Measurements from ENCODE around the gene ARPC4.
"Not testable (repeated sequence)": the region's sequence is repeated elsewhere in the genome, so short reads cannot be mapped to it uniquely, and the experiment has no call there.

The ARPC4 gene

GRCh38 chr3:9831253-9831652 lies 38.4 kb downstream of the ARPC4 start:
- Mint-ChIP-seq H3K27ac (no peak overlapping the region), H3K9me3 (no peaks in the 10 kb centered on the region), H3K36me3 (ENCODE audit: low read depth) (peaks cover 44% of the 10 kb centered on the region), H3K27me3 (ENCODE audit: low read depth) (no peaks in the 10 kb centered on the region), H3K4me1 (ENCODE audit: low read depth) (peaks cover 2% of the 10 kb centered on the region), H3K4me3 (no peak overlapping the region)
- no peak for DNase-seq (ENCODE audit: low spot score)

GRCh38 chr3:9833078-9833477 lies 40.2 kb downstream of the ARPC4 start:
- Mint-ChIP-seq H3K27ac (no peak overlapping the region), H3K9me3 (no peaks in the 10 kb centered on the region), H3K4me3 (no peak overlapping the region), H3K36me3 (ENCODE audit: low read depth) (peaks cover 36% of the 10 kb centered on the region), H3K4me1 (ENCODE audit: low read depth) (peaks cover 2% of the 10 kb centered on the region), H3K27me3 (ENCODE audit: low read depth) (no peaks in the 10 kb centered on the region)
- DNase-seq (ENCODE audit: low spot score), result no peak

DNA sequence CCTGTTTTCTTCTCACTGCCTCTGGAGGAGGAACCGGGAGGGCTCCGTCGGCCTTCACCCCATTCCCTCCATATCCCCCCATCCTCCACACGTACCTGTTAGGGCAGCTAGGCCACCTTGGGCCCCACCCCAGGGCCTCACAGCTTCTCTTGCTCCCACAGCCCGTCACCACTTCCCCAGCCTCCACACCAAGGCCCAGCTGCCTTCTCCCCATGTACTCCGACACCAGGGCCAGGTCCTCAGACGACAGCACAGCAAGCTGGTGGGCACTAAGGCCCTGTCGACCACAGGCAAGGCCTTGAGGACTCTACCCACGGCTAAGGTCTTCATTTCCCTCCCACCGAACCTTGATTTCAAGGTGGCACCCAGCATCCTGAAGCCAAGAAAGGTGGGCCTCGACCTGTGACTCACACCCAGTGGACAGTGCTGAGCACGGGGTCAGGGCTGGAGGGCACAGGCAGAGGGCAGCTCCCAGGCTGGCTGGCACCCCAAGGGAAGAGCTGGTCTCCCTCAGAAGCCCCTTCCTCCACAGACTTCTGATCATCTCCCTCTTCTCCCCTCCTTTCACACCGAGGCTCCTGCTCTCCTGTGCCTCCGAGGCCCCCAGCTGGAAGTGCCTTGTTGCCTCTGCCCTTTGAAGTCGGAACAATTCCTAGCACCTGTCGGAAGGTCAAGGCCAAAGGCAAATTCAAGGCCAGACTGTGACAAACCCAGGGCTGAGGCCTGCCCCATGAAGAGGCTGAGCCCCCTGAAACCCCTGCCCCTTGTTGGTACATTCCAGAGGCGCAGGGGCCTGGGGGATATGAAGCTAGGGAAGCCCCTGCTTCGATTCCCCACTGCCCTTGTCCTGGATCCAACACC lies 41.9 kb downstream of the ARPC4 start:
- DNase-seq (ENCODE audit: low spot score), result no peak
- peaks cover 41% of the 10 kb centered on the region for H3K36me3 Mint-ChIP-seq (ENCODE audit: low read depth)
- H3K4me3 Mint-ChIP-seq, result no peak overlapping the region
- no peaks in the 10 kb centered on the region for H3K27me3 Mint-ChIP-seq (ENCODE audit: low read depth)
- no peak overlapping the region for H3K27ac Mint-ChIP-seq
- no peaks in the 10 kb centered on the region for H3K9me3 Mint-ChIP-seq
- H3K4me1 Mint-ChIP-seq (ENCODE audit: low read depth), result peaks cover 2% of the 10 kb centered on the region

DNA sequence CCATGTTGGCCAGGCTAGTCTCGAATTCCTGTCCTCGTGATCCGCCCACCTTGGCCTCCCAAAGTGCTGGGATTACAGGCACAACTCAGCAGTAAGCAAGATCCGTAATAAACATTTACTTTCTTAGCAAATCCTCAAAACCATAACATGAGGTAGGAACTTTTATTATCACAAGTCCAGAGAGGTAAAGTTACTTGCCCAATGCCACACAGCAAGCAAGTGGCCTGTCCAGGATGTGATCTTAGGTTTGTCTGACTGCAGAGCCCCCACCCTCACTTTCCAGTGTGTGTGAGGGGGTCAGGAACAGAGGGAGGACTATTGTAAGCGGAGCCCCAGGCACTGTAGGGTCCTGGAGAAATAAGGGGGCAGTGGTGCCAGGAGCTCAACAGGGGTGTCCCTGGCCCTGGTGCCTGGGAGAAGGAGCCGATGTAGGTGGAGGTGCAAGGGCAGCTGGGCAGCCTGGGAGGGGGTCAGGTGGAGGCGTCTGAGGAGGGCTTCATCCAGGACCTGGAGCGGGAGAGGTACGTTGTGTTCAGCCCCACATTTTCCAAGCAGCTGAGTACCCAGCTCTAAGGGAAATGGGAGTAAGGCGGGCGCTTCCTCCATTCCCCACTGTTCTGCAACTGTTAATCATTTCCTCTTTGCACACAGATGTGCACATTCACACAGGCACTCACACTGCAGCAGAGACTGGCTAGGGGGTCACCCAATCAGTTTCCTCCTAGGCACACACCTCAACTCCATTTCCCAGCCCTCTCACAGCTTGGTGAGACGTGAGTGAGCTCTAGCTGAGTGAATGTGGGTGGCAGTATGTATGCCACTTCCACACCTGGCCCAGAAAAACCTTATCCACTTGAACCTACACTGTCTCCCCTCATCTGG lies 45.1 kb downstream of the ARPC4 start:
- Mint-ChIP-seq H3K9me3 (no peaks in the 10 kb centered on the region), H3K36me3 (ENCODE audit: low read depth) (peaks cover 49% of the 10 kb centered on the region), H3K27me3 (ENCODE audit: low read depth) (no peaks in the 10 kb centered on the region), H3K4me3 (no peak overlapping the region), H3K4me1 (ENCODE audit: low read depth) (peaks cover 7% of the 10 kb centered on the region), H3K27ac (no peak overlapping the region)
- no peak for DNase-seq (ENCODE audit: low spot score)

DNA sequence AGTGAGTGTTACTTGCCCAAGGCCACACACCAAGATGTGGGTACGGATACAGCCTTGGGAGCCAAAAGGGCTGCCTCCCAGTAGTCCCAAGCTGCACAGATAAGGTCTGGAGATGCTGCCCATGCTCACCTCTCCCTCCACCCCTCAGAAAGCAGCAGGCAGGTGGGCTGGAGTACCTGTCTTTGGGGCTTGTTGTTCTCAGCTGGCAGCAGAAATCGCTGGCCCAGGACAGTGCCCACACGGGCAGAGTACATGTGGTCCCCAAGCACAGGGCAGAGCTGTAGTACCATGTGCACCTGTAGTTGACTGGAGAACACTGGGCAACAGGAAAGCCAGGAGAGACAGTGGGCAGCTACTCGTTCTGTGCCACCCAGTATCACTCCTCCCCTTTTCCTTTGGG lies 46.0 kb downstream of the ARPC4 start:
- no peak for DNase-seq (ENCODE audit: low spot score)
- Mint-ChIP-seq H3K9me3 (no peaks in the 10 kb centered on the region), H3K36me3 (ENCODE audit: low read depth) (peaks cover 45% of the 10 kb centered on the region), H3K27ac (no peak overlapping the region), H3K4me3 (no peak overlapping the region), H3K27me3 (ENCODE audit: low read depth) (no peaks in the 10 kb centered on the region), H3K4me1 (ENCODE audit: low read depth) (peaks cover 7% of the 10 kb centered on the region)

GRCh38 chr3:9841015-9841414 lies 48.1 kb downstream of the ARPC4 start:
- no peak for DNase-seq (ENCODE audit: low spot score)
- no peaks in the 10 kb centered on the region for H3K27me3 Mint-ChIP-seq (ENCODE audit: low read depth)
- peaks cover 25% of the 10 kb centered on the region for H3K36me3 Mint-ChIP-seq (ENCODE audit: low read depth)
- H3K9me3 Mint-ChIP-seq, result no peaks in the 10 kb centered on the region
- H3K27ac Mint-ChIP-seq, result no peak overlapping the region
- H3K4me3 Mint-ChIP-seq, result no peak overlapping the region
- peaks cover 17% of the 10 kb centered on the region for H3K4me1 Mint-ChIP-seq (ENCODE audit: low read depth)

DNA sequence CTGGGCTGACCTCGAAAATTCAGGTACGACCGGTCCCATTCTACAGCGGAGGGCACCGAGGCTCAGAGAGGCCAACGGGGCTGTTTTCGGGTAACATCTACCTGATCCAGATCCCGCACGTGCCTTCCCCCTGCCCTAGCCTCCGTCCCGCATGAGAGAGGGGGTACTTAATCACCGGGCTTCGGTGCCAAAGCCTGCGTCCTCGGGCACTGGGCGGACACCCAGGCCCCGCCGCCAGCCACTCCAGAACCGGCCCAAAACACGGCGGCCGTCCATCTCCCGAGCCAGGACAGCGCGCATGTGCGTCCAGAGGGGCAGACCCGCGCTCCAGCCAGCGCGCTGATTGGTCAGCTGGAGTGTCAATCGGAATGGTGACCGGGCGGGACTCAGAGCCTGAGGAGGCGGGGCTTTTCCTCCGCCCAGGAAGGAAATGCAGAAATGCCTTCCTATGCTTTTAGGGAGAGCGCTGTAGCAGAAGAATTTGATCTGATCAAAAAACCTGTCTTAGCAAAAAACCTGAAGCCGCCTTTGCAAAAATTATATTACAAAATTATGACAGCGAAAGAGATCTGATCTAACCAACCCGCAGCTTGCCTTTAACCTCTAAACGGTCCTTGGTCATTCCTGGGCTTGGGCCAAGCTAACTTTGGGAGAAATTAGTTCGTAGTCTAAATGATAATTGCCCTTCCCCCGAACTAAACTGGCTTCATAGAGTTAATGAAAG lies 51.0 kb downstream of the ARPC4 start, which contains the start of gene RPUSD3:
Gene RPUSD3, minus strand, starts transcription at position 294 of the 724 bp plus-strand sequence. Its CDS starts 18 bp downstream, at position 276.
- Mint-ChIP-seq H3K27ac (peak within 1 kb of the TSS; percentile 92), H3K4me3 (peak within 1 kb of the TSS; percentile 100), H3K9me3 (no peaks in the 10 kb centered on the region), H3K27me3 (ENCODE audit: low read depth) (no peaks in the 10 kb centered on the region), H3K4me1 (ENCODE audit: low read depth) (peaks cover 17% of the 10 kb centered on the region), H3K36me3 (ENCODE audit: low read depth) (peaks cover 22% of the 10 kb centered on the region)
- peak; percentile 93 for DNase-seq (ENCODE audit: low spot score)

- Mint-ChIP-seq H3K4me1 (ENCODE audit: low read depth) (peaks cover 17% of the 10 kb centered on the region), H3K27me3 (ENCODE audit: low read depth) (peaks cover 7% of the 10 kb centered on the region), H3K36me3 (ENCODE audit: low read depth) (peaks cover 10% of the 10 kb centered on the region), H3K27ac (no peak overlapping the region), H3K9me3 (no peaks in the 10 kb centered on the region), H3K4me3 (no peak overlapping the region)
- no peak for DNase-seq (ENCODE audit: low spot score)
Measured at GRCh38 chr3:9846231-9846630, 53.3 kb downstream of the ARPC4 start.

DNA sequence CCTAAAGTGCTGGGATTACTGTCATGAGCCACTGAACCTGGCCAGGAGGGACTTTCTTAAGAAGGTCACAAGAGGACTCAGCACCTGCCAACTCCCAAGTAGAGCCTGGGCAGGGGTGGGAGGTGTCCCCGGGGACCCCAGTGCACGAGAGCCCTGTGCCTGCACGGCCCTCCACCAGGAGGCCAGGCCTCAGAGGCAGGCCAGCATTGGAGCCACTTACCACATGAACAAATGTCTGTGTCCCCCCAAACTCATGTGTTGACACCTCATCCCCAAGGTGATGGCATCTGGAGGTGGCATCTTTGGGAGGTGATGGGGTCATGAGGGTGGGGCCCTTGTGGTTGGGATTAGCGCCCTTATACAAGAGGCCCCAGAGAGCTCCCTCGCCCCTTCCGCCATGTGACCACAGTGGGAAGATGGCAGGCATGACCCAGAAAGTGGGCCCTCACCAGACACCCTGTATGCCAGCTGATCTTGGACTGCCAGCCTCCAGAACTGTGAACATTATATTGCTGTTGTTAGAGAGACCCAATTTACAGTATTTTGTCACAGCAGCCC lies 54.1 kb downstream of the ARPC4 start:
- no peak for DNase-seq (ENCODE audit: low spot score)
- Mint-ChIP-seq H3K36me3 (ENCODE audit: low read depth) (peaks cover 4% of the 10 kb centered on the region), H3K9me3 (no peaks in the 10 kb centered on the region), H3K27ac (no peak overlapping the region), H3K27me3 (ENCODE audit: low read depth) (peaks cover 13% of the 10 kb centered on the region), H3K4me1 (ENCODE audit: low read depth) (peaks cover 16% of the 10 kb centered on the region), H3K4me3 (no peak overlapping the region)

DNA sequence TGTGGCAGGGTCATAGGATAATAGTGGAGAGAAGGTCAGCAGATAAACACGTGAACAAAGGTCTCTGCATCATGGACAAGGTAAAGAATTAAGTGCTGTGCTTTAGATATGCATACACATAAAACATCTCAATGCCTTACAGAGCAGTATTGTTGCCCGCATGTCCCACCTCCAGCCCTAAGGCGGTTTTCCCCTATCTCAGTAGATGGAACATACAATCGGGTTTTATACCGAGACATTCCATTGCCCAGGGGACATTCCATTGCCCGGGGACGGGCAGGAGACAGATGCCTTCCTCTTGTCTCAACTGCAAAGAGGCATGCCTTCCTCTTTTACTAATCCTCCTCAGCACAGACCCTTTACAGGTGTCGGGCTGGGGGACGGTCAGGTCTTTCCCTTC lies 55.0 kb downstream of the ARPC4 start:
- H3K4me1 Mint-ChIP-seq (ENCODE audit: low read depth), result peaks cover 10% of the 10 kb centered on the region
- H3K4me3 Mint-ChIP-seq; DNase-seq (ENCODE audit: low spot score); H3K9me3 Mint-ChIP-seq; H3K36me3 Mint-ChIP-seq (ENCODE audit: low read depth); H3K27ac Mint-ChIP-seq: not testable (repeated sequence)
- H3K27me3 Mint-ChIP-seq (ENCODE audit: low read depth), result peaks cover 20% of the 10 kb centered on the region

DNA sequence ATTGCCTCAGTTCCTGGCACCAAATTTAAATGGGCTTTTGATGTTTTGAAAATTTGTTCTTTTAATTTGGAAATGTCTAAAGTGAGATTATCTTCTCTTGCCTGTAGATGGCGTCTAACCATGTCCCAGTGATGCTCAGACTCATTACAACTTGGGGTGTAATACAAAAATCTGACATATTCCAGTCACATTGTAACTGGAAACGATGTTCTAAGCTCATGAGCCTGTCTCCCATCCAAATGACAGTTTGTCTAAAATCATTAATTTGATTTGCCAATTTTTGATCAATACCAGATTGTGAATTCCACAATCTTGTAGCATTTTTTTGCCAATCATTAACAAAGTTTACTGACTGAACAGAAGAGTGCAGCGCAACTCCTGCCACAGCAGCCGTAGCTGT lies 56.0 kb downstream of the ARPC4 start:
- DNase-seq (ENCODE audit: low spot score); H3K27ac Mint-ChIP-seq; H3K4me3 Mint-ChIP-seq; H3K36me3 Mint-ChIP-seq (ENCODE audit: low read depth); H3K9me3 Mint-ChIP-seq: not testable (repeated sequence)
- peaks cover 30% of the 10 kb centered on the region for H3K27me3 Mint-ChIP-seq (ENCODE audit: low read depth)
- H3K4me1 Mint-ChIP-seq (ENCODE audit: low read depth), result peaks cover 17% of the 10 kb centered on the region

DNA sequence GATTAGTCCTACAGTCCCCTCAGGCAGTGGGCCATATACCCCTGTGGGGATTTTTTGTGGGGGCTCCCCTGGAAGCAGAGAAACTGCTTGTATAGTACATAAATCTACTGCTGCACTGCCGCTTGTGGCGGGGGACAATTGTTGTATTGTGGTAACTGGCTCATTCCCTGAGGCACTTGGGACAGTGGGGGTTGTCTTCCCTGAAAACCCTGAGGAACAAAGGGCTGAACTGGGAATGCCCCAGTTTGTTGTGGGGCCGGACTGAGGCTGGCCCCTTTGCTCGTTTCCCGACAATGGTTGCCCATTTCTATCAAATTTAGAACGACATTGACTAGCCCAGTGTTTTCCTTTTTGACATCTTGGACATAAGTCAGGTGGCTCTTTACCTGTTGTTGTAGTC lies 58.5 kb downstream of the ARPC4 start:
- not testable (repeated sequence) for H3K9me3 Mint-ChIP-seq

GRCh38 chr3:9851926-9852325 lies 59.0 kb downstream of the ARPC4 start:
- H3K36me3 Mint-ChIP-seq (ENCODE audit: low read depth), result not testable (repeated sequence)

More for the DNA sequence above, 58.5 kb downstream of the ARPC4 start:
- not testable (repeated sequence) for H3K4me1 Mint-ChIP-seq (ENCODE audit: low read depth); H3K27ac Mint-ChIP-seq; H3K36me3 Mint-ChIP-seq (ENCODE audit: low read depth); DNase-seq (ENCODE audit: low spot score); H3K4me3 Mint-ChIP-seq
- peaks cover 36% of the 10 kb centered on the region for H3K27me3 Mint-ChIP-seq (ENCODE audit: low read depth)

More at GRCh38 chr3:9851926-9852325, 59.0 kb downstream of the ARPC4 start:
- not testable (repeated sequence) for H3K4me3 Mint-ChIP-seq; DNase-seq (ENCODE audit: low spot score); H3K9me3 Mint-ChIP-seq; H3K4me1 Mint-ChIP-seq (ENCODE audit: low read depth); H3K27ac Mint-ChIP-seq
- peaks cover 36% of the 10 kb centered on the region for H3K27me3 Mint-ChIP-seq (ENCODE audit: low read depth)

Data from T-helper 2 cell treated with Interferon-gamma antibody and Interleukin-4, amounts not matched to agents 5 μg/mL and 100 μg/mL, for 36 hours (primary cell).